Middle frontal gyrus (tissue), 1 donor: Measurements from ENCODE around the gene GLS.
A peak's percentile ranks its signal among the peaks of the same experiment; 100 is the strongest.
"Not testable (repeated sequence)": the region's sequence is repeated elsewhere in the genome, so short reads cannot be mapped to it uniquely, and the experiment has no call there.

Source experiments
- DNase-seq: peaks from one replicate; pipeline ENCODE4 v3.0.0-alpha.2; 2015; ENCODE audit warnings: low spot score; ENCODE audit errors: extremely low spot score

The GLS gene

GRCh38 chr2:190880378-190881083 is at the start of gene GLS:
Gene GLS, plus strand, starts transcription at chr2:190880821. Its CDS starts 264 bp downstream, at chr2:190881085.
- DNase-seq, result peak; percentile 96

- DNase-seq, result no peak
Observed at GRCh38 chr2:190831941-190832340, 48.7 kb upstream of the GLS start.

GRCh38 chr2:190834890-190835208 is 45.8 kb upstream of the GLS start:
- DNase-seq, result no peak

- DNase-seq, result no peak
Observed at GRCh38 chr2:190835303-190835930, 45.2 kb upstream of the GLS start.

GRCh38 chr2:190836767-190837166 is 43.9 kb upstream of the GLS start:
- DNase-seq, result no peak

GRCh38 chr2:190837420-190837819 is 43.2 kb upstream of the GLS start:
- DNase-seq, result no peak

- DNase-seq, result no peak
Observed at GRCh38 chr2:190837952-190838361, 42.7 kb upstream of the GLS start.

- no peak for DNase-seq
Observed at GRCh38 chr2:190838492-190838910, 42.1 kb upstream of the GLS start.

GRCh38 chr2:190840569-190841172 is 40.0 kb upstream of the GLS start:
- DNase-seq, result no peak

- DNase-seq, result peak; percentile 38
Observed at GRCh38 chr2:190841707-190842505, 38.7 kb upstream of the GLS start.

GRCh38 chr2:190842606-190843104 is 38.0 kb upstream of the GLS start:
- no peak for DNase-seq

- DNase-seq, result no peak
Observed at GRCh38 chr2:190843890-190844699, 36.5 kb upstream of the GLS start.

- DNase-seq, result no peak
Observed at GRCh38 chr2:190844700-190845401, 35.8 kb upstream of the GLS start.

GRCh38 chr2:190846746-190847145 is 33.9 kb upstream of the GLS start:
- DNase-seq, result no peak

GRCh38 chr2:190847504-190848081 is 33.0 kb upstream of the GLS start:
- DNase-seq, result no peak

- DNase-seq, result no peak
Observed at GRCh38 chr2:190849774-190850173, 30.8 kb upstream of the GLS start.

GRCh38 chr2:190853022-190853421 is 27.6 kb upstream of the GLS start:
- DNase-seq, result not testable (repeated sequence)

- DNase-seq, result no peak
Observed at GRCh38 chr2:190853531-190854383, 26.9 kb upstream of the GLS start.

GRCh38 chr2:190854726-190855125 is 25.9 kb upstream of the GLS start:
- DNase-seq, result no peak
